Activated T-cell treated with anti-CD3 and anti-CD28 coated beads, Interleukin-2, amount 50 U/mL, for 72 hours (primary cell): Measurements from ENCODE around the gene CTNS. TPM values are rescaled to one million over a fixed set of nuclear protein-coding genes. Genes with fewer than 3 reads are reported as not detected.

Experiments
- ATAC-seq, 2 donors: fragments of 150-1000 bp; cut with Tn5 transposase; replicated peaks in 1 of 2; 2 replicates each; pipeline ENCODE4 v1.10.0; 2021; ENCODE audit warnings: moderate library complexity in 2 of 2, mild to moderate bottlenecking in 1 of 2
- DNase-seq, 2 donors: peaks; one replicate each; pipeline ENCODE4 v3.0.0; 2021 to 2022; ENCODE audit warnings: mixed read lengths in 1 of 2
- H3K27ac Mint-ChIP-seq: one replicate; pipeline ENCODE4 v1.8.0; 2022; ENCODE audit warnings: mild to moderate bottlenecking, moderate library complexity, mixed read lengths
- H3K27me3 Mint-ChIP-seq: one replicate; pipeline ENCODE4 v1.8.0; 2022; ENCODE audit warnings: low read depth, mixed read lengths
- H3K36me3 Mint-ChIP-seq, 2 donors: one replicate each; pipeline ENCODE4 v1.8.0; 2022; ENCODE audit warnings: mixed read lengths in 2 of 2, mild to moderate bottlenecking in 1 of 2; ENCODE audit not compliant: insufficient read depth in 2 of 2
- H3K4me1 Mint-ChIP-seq: one replicate; pipeline ENCODE4 v1.8.0; 2022; ENCODE audit warnings: low read depth, mixed read lengths
- H3K4me3 Mint-ChIP-seq, 2 donors: one replicate each; pipeline ENCODE4 v1.8.0; 2022; ENCODE audit warnings: mild to moderate bottlenecking in 2 of 2, mixed read lengths in 2 of 2, moderate library complexity in 2 of 2
- H3K9me3 Mint-ChIP-seq, 2 donors: one replicate each; pipeline ENCODE4 v1.8.0; 2022; ENCODE audit warnings: mixed read lengths in 2 of 2
- total RNA-seq, 2 donors: library from RNA; stranded (reverse); gene quantifications; one replicate each; pipeline ENCODE4 v1.2.3, GENCODE V29; 2022

The CTNS gene
- total RNA-seq, 2 donors from 2014 or later, result 10.5 to 12.1 TPM

GRCh38 chr17:3603119-3603869 is 33.3 kb upstream of the CTNS start:
- ATAC-seq (no peak), DNase-seq (no peak)
- Mint-ChIP-seq H3K9me3 (no peaks in the 10 kb centered on the region), H3K4me1 (no peaks in the 10 kb centered on the region), H3K27ac (no peak overlapping the region), H3K36me3 (peaks cover 0 to 4% of the 10 kb centered on the region in 2 donors), H3K4me3 (no peak overlapping the region), H3K27me3 (no peaks in the 10 kb centered on the region)

GRCh38 chr17:3603870-3604259 is 32.7 kb upstream of the CTNS start:
- Mint-ChIP-seq H3K36me3 (peaks cover 0 to 6% of the 10 kb centered on the region in 2 donors), H3K4me1 (no peaks in the 10 kb centered on the region), H3K9me3 (no peaks in the 10 kb centered on the region), H3K4me3 (no peak overlapping the region), H3K27me3 (no peaks in the 10 kb centered on the region), H3K27ac (no peak overlapping the region)
- DNase-seq (no peak), ATAC-seq (no peak)

- peaks cover 0 to 6% of the 10 kb centered on the region in 2 donors for H3K36me3 Mint-ChIP-seq
- no peak overlapping the region for H3K4me3 Mint-ChIP-seq
- H3K27ac Mint-ChIP-seq, result no peak overlapping the region
- no peak for ATAC-seq
- no peaks in the 10 kb centered on the region for H3K4me1 Mint-ChIP-seq
- no peaks in the 10 kb centered on the region for H3K9me3 Mint-ChIP-seq
- DNase-seq, result no peak
- no peaks in the 10 kb centered on the region for H3K27me3 Mint-ChIP-seq
Measured at GRCh38 chr17:3609689-3610088, 26.9 kb upstream of the CTNS start.

- H3K9me3 Mint-ChIP-seq, result no peaks in the 10 kb centered on the region
- no peaks in the 10 kb centered on the region for H3K4me1 Mint-ChIP-seq
- H3K36me3 Mint-ChIP-seq, result peaks cover 1 to 7% of the 10 kb centered on the region in 2 donors
- DNase-seq (no peak), ATAC-seq (no peak)
- H3K27ac Mint-ChIP-seq, result no peak overlapping the region
- H3K27me3 Mint-ChIP-seq, result no peaks in the 10 kb centered on the region
- no peak overlapping the region for H3K4me3 Mint-ChIP-seq
Measured at GRCh38 chr17:3610523-3610922, 26.0 kb upstream of the CTNS start.

- Mint-ChIP-seq H3K27ac (no peak overlapping the region), H3K4me3 (no peak overlapping the region), H3K27me3 (no peaks in the 10 kb centered on the region), H3K36me3 (peaks cover 5 to 11% of the 10 kb centered on the region in 2 donors), H3K9me3 (no peaks in the 10 kb centered on the region), H3K4me1 (no peaks in the 10 kb centered on the region)
- ATAC-seq (no peak), DNase-seq (no peak)
Measured at GRCh38 chr17:3613124-3613523, 23.4 kb upstream of the CTNS start.

- peaks cover 5 to 16% of the 10 kb centered on the region in 2 donors for H3K36me3 Mint-ChIP-seq
Measured at GRCh38 chr17:3615160-3615870, 21.2 kb upstream of the CTNS start.

GRCh38 chr17:3621146-3621720 is 15.3 kb upstream of the CTNS start:
- H3K4me1 Mint-ChIP-seq, result no peaks in the 10 kb centered on the region
- DNase-seq, result no peak
- H3K9me3 Mint-ChIP-seq, result no peaks in the 10 kb centered on the region
- H3K27me3 Mint-ChIP-seq, result no peaks in the 10 kb centered on the region
- no peak overlapping the region for H3K27ac Mint-ChIP-seq
- peaks cover 3 to 32% of the 10 kb centered on the region in 2 donors for H3K36me3 Mint-ChIP-seq
- no peak for ATAC-seq
- H3K4me3 Mint-ChIP-seq, result no peak overlapping the region

More at GRCh38 chr17:3615160-3615870, 21.2 kb upstream of the CTNS start:
- no peaks in the 10 kb centered on the region for H3K4me1 Mint-ChIP-seq
- no peaks in the 10 kb centered on the region for H3K27me3 Mint-ChIP-seq
- DNase-seq, result no peak
- H3K9me3 Mint-ChIP-seq, result no peaks in the 10 kb centered on the region
- H3K27ac Mint-ChIP-seq, result no peak overlapping the region
- ATAC-seq, result no peak
- H3K4me3 Mint-ChIP-seq, result no peak overlapping the region

GRCh38 chr17:3622977-3623594 is 13.5 kb upstream of the CTNS start:
- no peak overlapping the region for H3K27ac Mint-ChIP-seq
- no peak for ATAC-seq
- no peaks in the 10 kb centered on the region for H3K27me3 Mint-ChIP-seq
- no peak for DNase-seq
- peaks cover 0 to 35% of the 10 kb centered on the region in 2 donors for H3K36me3 Mint-ChIP-seq
- H3K4me3 Mint-ChIP-seq, result no peak overlapping the region
- no peaks in the 10 kb centered on the region for H3K4me1 Mint-ChIP-seq
- no peaks in the 10 kb centered on the region for H3K9me3 Mint-ChIP-seq

- H3K4me3 Mint-ChIP-seq, result no peak overlapping the region
- peaks cover 2 to 20% of the 10 kb centered on the region in 2 donors for H3K36me3 Mint-ChIP-seq
- H3K27me3 Mint-ChIP-seq, result no peaks in the 10 kb centered on the region
- H3K27ac Mint-ChIP-seq, result no peak overlapping the region
- no peaks in the 10 kb centered on the region for H3K9me3 Mint-ChIP-seq
- DNase-seq, result no peak
- H3K4me1 Mint-ChIP-seq, result no peaks in the 10 kb centered on the region
- no peak for ATAC-seq
Measured at GRCh38 chr17:3626831-3627768, 9.5 kb upstream of the CTNS start.

- H3K36me3 Mint-ChIP-seq, result peaks cover 2 to 20% of the 10 kb centered on the region in 2 donors
- no peak for ATAC-seq
- no peak overlapping the region for H3K4me3 Mint-ChIP-seq
- H3K27me3 Mint-ChIP-seq, result no peaks in the 10 kb centered on the region
- no peaks in the 10 kb centered on the region for H3K4me1 Mint-ChIP-seq
- no peaks in the 10 kb centered on the region for H3K9me3 Mint-ChIP-seq
- no peak overlapping the region for H3K27ac Mint-ChIP-seq
- DNase-seq, result no peak
Measured at GRCh38 chr17:3627769-3628167, 8.8 kb upstream of the CTNS start.

GRCh38 chr17:3630781-3631180 is 5.8 kb upstream of the CTNS start:
- ATAC-seq (no peak), DNase-seq (no peak)
- Mint-ChIP-seq H3K27me3 (no peaks in the 10 kb centered on the region), H3K27ac (no peak overlapping the region), H3K4me1 (peaks cover 15% of the 10 kb centered on the region), H3K4me3 (no peak overlapping the region), H3K9me3 (no peaks in the 10 kb centered on the region), H3K36me3 (peaks cover 2 to 16% of the 10 kb centered on the region in 2 donors)

GRCh38 chr17:3632287-3632686 is 4.3 kb upstream of the CTNS start:
- Mint-ChIP-seq H3K4me3 (no peak overlapping the region), H3K27ac (no peak overlapping the region), H3K27me3 (no peaks in the 10 kb centered on the region), H3K4me1 (peaks cover 19% of the 10 kb centered on the region), H3K36me3 (peaks cover 2 to 5% of the 10 kb centered on the region in 2 donors), H3K9me3 (no peaks in the 10 kb centered on the region)
- no peak for ATAC-seq
- DNase-seq, result no peak
